CD14-positive monocyte (primary cell): ENCODE measurements around the gene PSMD7. TPM values are rescaled to one million over a fixed set of nuclear protein-coding genes. Genes with fewer than 3 reads are reported as not detected.

ENCODE experiments used
- DNase-seq, 3 donors: peaks; one replicate each; pipeline ENCODE4 v3.0.0-alpha.2; 2011 to 2022
- H2AFZ ChIP-seq: 2 replicates; pipeline ENCODE4 v1.6.0; 2012; ENCODE audit warnings: mild to moderate bottlenecking, low read depth, low read length, inconsistent platforms; ENCODE audit not compliant: insufficient read depth, poor library complexity, severe bottlenecking
- H3K27ac ChIP-seq, 2 donors: 1 replicate in 1 of 2; 2 replicates in 1 of 2; pipeline ENCODE4 v1.5.1; 2012 to 2013; ENCODE audit warnings: low read length in 2 of 2, control low read depth in 1 of 2, inconsistent platforms in 1 of 2, low read depth in 1 of 2, mild to moderate bottlenecking in 1 of 2
- H3K27me3 ChIP-seq, 2 donors: one replicate each; pipeline versions ENCODE4 v1.6.0 to v1.6.1; 2011 to 2013; ENCODE audit warnings: low read length in 2 of 2; ENCODE audit not compliant: control insufficient read depth in 2 of 2, insufficient read depth in 2 of 2
- H3K36me3 ChIP-seq, 2 donors: replicated peaks in 1 of 2; 1 replicate in 1 of 2; 2 replicates in 1 of 2; pipeline versions ENCODE4 v1.5.1 to v1.6.1; 2012 to 2013; ENCODE audit warnings: low read length in 2 of 2, control low read depth in 1 of 2, inconsistent platforms in 1 of 2, mild to moderate bottlenecking in 1 of 2; ENCODE audit not compliant: insufficient read depth in 2 of 2, control insufficient read depth in 1 of 2
- H3K4me1 ChIP-seq, 2 donors: 1 replicate in 1 of 2; 2 replicates in 1 of 2; pipeline versions ENCODE4 v1.5.1 to v1.6.1; 2012 to 2013; ENCODE audit warnings: low read length in 2 of 2, control low read depth in 1 of 2, inconsistent platforms in 1 of 2, mild to moderate bottlenecking in 1 of 2, moderate library complexity in 1 of 2; ENCODE audit not compliant: insufficient read depth in 2 of 2, control insufficient read depth in 1 of 2
- H3K4me2 ChIP-seq: replicated peaks from 2 replicates; pipeline ENCODE3; 2012; ENCODE audit warnings: low read length, moderate library complexity, mild to moderate bottlenecking; ENCODE audit not compliant: poor library complexity, severe bottlenecking; ENCODE audit errors: extremely low read depth
- H3K4me3 ChIP-seq, 3 experiments: fragments of 200-600 bp in 1 of 3; sonication (generic) in 1 of 3; replicated peaks in 1 of 3; 1 replicate in 2 of 3; 2 replicates in 1 of 3; pipeline ENCODE4 v1.5.1; 2011 to 2013; ENCODE audit warnings: low read length in 3 of 3, mild to moderate bottlenecking in 3 of 3, control low read depth in 2 of 3, low read depth in 2 of 3, inconsistent platforms in 1 of 3, moderate library complexity in 1 of 3
- H3K79me2 ChIP-seq: 2 replicates; pipeline ENCODE4 v1.6.0; 2012; ENCODE audit warnings: mild to moderate bottlenecking, control low read depth, inconsistent platforms, low read length, moderate library complexity; ENCODE audit not compliant: insufficient read depth
- H3K9ac ChIP-seq: 2 replicates; pipeline ENCODE4 v1.6.0; 2017; ENCODE audit warnings: low read length, mild to moderate bottlenecking; ENCODE audit not compliant: insufficient read depth, poor library complexity, severe bottlenecking
- H3K9me3 ChIP-seq, 2 donors: replicated peaks in 1 of 2; 1 replicate in 1 of 2; 2 replicates in 1 of 2; pipeline versions ENCODE4 v1.5.1 to v1.6.1; 2012 to 2013; ENCODE audit warnings: low read length in 2 of 2, control low read depth in 1 of 2; ENCODE audit not compliant: control insufficient read depth in 1 of 2, insufficient read depth in 1 of 2
- H4K20me1 ChIP-seq: 2 replicates; pipeline ENCODE4 v1.6.0; 2012; ENCODE audit warnings: mild to moderate bottlenecking, low read length, control low read depth, moderate library complexity; ENCODE audit not compliant: insufficient read depth
- H3K27ac Mint-ChIP-seq, 7 donors: one replicate each; pipeline ENCODE4 v1.8.0; 2020; ENCODE audit warnings: mild to moderate bottlenecking in 7 of 7, mixed read lengths in 7 of 7, moderate library complexity in 6 of 7, inconsistent platforms in 2 of 7
- H3K27me3 Mint-ChIP-seq, 3 donors: one replicate each; pipeline ENCODE4 v1.8.0; 2021 to 2022; ENCODE audit warnings: low read depth in 3 of 3, mild to moderate bottlenecking in 3 of 3, mixed read lengths in 3 of 3, moderate library complexity in 3 of 3, inconsistent platforms in 1 of 3
- H3K36me3 Mint-ChIP-seq, 2 donors: one replicate each; pipeline ENCODE4 v1.8.0; 2020; ENCODE audit warnings: mixed read lengths in 2 of 2, inconsistent platforms in 1 of 2, mild to moderate bottlenecking in 1 of 2
- H3K4me1 Mint-ChIP-seq: one replicate; pipeline ENCODE4 v1.8.0; 2020; ENCODE audit warnings: mild to moderate bottlenecking, mixed read lengths
- H3K4me3 Mint-ChIP-seq, 2 donors: one replicate each; pipeline ENCODE4 v1.8.0; 2020; ENCODE audit warnings: mild to moderate bottlenecking in 2 of 2, mixed read lengths in 2 of 2, moderate library complexity in 1 of 2
- H3K9me3 Mint-ChIP-seq, 7 donors: one replicate each; pipeline ENCODE4 v1.8.0; 2020 to 2022; ENCODE audit warnings: mixed read lengths in 7 of 7, mild to moderate bottlenecking in 6 of 7, moderate library complexity in 6 of 7, inconsistent platforms in 2 of 7
- CTCF ChIP-seq: fragments of 200-600 bp; IDR thresholded peaks from one replicate; pipeline ENCODE4 v1.8.0; 2022; ENCODE audit warnings: antibody characterized with exemption, mild to moderate bottlenecking
- whole genome bisulfite sequencing: methylation state at CpG from one replicate; pipeline ENCODE4 v1.1.5; 2013; ENCODE audit warnings: missing lambda C conversion rate; ENCODE audit not compliant: insufficient coverage; 5-methylcytosine and 5-hydroxymethylcytosine counted together
- intact Hi-C, 2 donors: fragments of 100-400 bp; cut with micrococcal nuclease; formaldehyde crosslinking; loops; one replicate each; pipeline versions ENCODE4 v1.15.0 to v1.15.1; 2023
- polyA plus RNA-seq, 3 donors: library from polyadenylated mRNA; depleted of rRNA in 1 of 3; unstranded in 2 of 3; stranded (reverse) in 1 of 3; fragments of 300-500 nt in 2 of 3; fragments of >200 nt in 1 of 3; fragmentation: Illumina TruSeq in 2 of 3; gene quantifications; 1 replicate in 2 of 3; 2 replicates in 1 of 3; pipeline ENCODE4 v1.2.3, GENCODE V29; 2012 to 2021

PSMD7 gene
- polyA plus RNA-seq, 3 donors, result 61.3 to 118 (median 96.7) TPM

GRCh38 chr16:74305281-74305680, 8.7 kb downstream of the PSMD7 start:
- Histone ChIP-seq H3K9ac (no peak overlapping the region), H3K79me2 (peaks cover 4% of the 10 kb centered on the region), H3K4me2 (no peak overlapping the region), H3K27me3 (no peaks in the 10 kb centered on the region), H3K27ac (peak overlapping the region in 1 of 2 donors; percentile 4), H3K9me3 (no peaks in the 10 kb centered on the region), H4K20me1 (peaks cover 40% of the 10 kb centered on the region), H3K36me3 (peaks cover 71 to 76% of the 10 kb centered on the region in 2 donors), H2AFZ (no peak overlapping the region), H3K4me3 (no peak overlapping the region), H3K4me1 (no peaks in the 10 kb centered on the region)
- 96% methylated on average over 5 of the region's 11 CpGs for WGBS
- TF ChIP-seq CTCF, result no peak
- H3K9me3 Mint-ChIP-seq, result no peaks in the 10 kb centered on the region
- DNase-seq, result no peak
- intact Hi-C loops, result no loop called here
- peaks cover 68 to 73% of the 10 kb centered on the region in 2 donors for H3K36me3 Mint-ChIP-seq
- H3K27ac Mint-ChIP-seq, result peak overlapping the region in 3 of 7 donors; percentile 3 to 72 (median 52)
- H3K27me3 Mint-ChIP-seq, result no peaks in the 10 kb centered on the region
- no peak overlapping the region for H3K4me3 Mint-ChIP-seq
- no peaks in the 10 kb centered on the region for H3K4me1 Mint-ChIP-seq

GRCh38 chr16:74305978-74306784, 9.6 kb downstream of the PSMD7 start:
- Histone ChIP-seq H2AFZ (no peak overlapping the region), H3K9me3 (no peaks in the 10 kb centered on the region), H3K79me2 (no peaks in the 10 kb centered on the region), H3K36me3 (peaks cover 62 to 67% of the 10 kb centered on the region in 2 donors), H3K27ac (no peak overlapping the region), H3K4me3 (no peak overlapping the region), H3K4me1 (no peaks in the 10 kb centered on the region), H3K9ac (no peak overlapping the region), H4K20me1 (peaks cover 31% of the 10 kb centered on the region), H3K4me2 (no peak overlapping the region), H3K27me3 (no peaks in the 10 kb centered on the region)
- Mint-ChIP-seq H3K27me3 (no peaks in the 10 kb centered on the region), H3K4me1 (no peaks in the 10 kb centered on the region), H3K4me3 (no peak overlapping the region), H3K9me3 (no peaks in the 10 kb centered on the region), H3K36me3 (peaks cover 61 to 67% of the 10 kb centered on the region in 2 donors), H3K27ac (peak overlapping the region in 3 of 7 donors; percentile 8 to 30 (median 21))
- intact Hi-C loops, result no loop called here
- DNase-seq, result no peak
- TF ChIP-seq CTCF, result no peak
- WGBS, result no CpG with 5 or more reads among the region's 8 CpGs
